HG02678 (cell line): Measurements from ENCODE around the gene MBTPS1.

Experiments used
- ATAC-seq: cut with Tn5 transposase; IDR thresholded peaks from one replicate; pipeline ENCODE4 v1.9.1; 2021; ENCODE audit warnings: mild to moderate bottlenecking, moderate library complexity; ENCODE audit not compliant: unreplicated experiment

MBTPS1 gene

GRCh38 chr16:84055801-84056634, 60.7 kb downstream of the MBTPS1 start:
- no peak for ATAC-seq

- no peak for ATAC-seq
Measured at GRCh38 chr16:84055366-84055765, 61.4 kb downstream of the MBTPS1 start.

- no peak for ATAC-seq
Measured at GRCh38 chr16:84054916-84055315, 61.8 kb downstream of the MBTPS1 start.

GRCh38 chr16:84054271-84054670, 62.5 kb downstream of the MBTPS1 start:
- ATAC-seq, result no peak

- no peak for ATAC-seq
Measured at GRCh38 chr16:84053237-84053636, 63.5 kb downstream of the MBTPS1 start.

- no peak for ATAC-seq
Measured at GRCh38 chr16:84052071-84052622, 64.6 kb downstream of the MBTPS1 start.

- ATAC-seq, result no peak
Measured at GRCh38 chr16:84050316-84050715, 66.4 kb downstream of the MBTPS1 start.

- no peak for ATAC-seq
Measured at GRCh38 chr16:84049403-84050060, 67.2 kb downstream of the MBTPS1 start.

GRCh38 chr16:84048871-84049270, 67.9 kb downstream of the MBTPS1 start:
- no peak for ATAC-seq

GRCh38 chr16:84048270-84048669, 68.5 kb downstream of the MBTPS1 start:
- ATAC-seq, result no peak

- ATAC-seq, result no peak
Measured at GRCh38 chr16:84047626-84048025, 69.1 kb downstream of the MBTPS1 start.

- no peak for ATAC-seq
Measured at GRCh38 chr16:84047206-84047605, 69.5 kb downstream of the MBTPS1 start.

- no peak for ATAC-seq
Measured at GRCh38 chr16:84045818-84046470, 70.8 kb downstream of the MBTPS1 start.

GRCh38 chr16:84045001-84045817, 71.5 kb downstream of the MBTPS1 start:
- no peak for ATAC-seq

- no peak for ATAC-seq
Measured at GRCh38 chr16:84044118-84044488, 72.6 kb downstream of the MBTPS1 start.

GRCh38 chr16:84043486-84044117, 73.1 kb downstream of the MBTPS1 start:
- ATAC-seq, result no peak

GRCh38 chr16:84042879-84043485, 73.8 kb downstream of the MBTPS1 start:
- no peak for ATAC-seq

- no peak for ATAC-seq
Measured at GRCh38 chr16:84042308-84042878, 74.3 kb downstream of the MBTPS1 start, which contains the start of gene SLC38A8. Gene SLC38A8, minus strand, starts transcription at chr16:84042795. Its CDS starts 638 bp downstream, at chr16:84042157.

GRCh38 chr16:84041881-84042280, 74.9 kb downstream of the MBTPS1 start:
- ATAC-seq, result no peak
